Measurements from ENCODE around the gene APLP2. TPM values are rescaled to one million over a fixed set of nuclear protein-coding genes. Genes with fewer than 3 reads are reported as not detected.
"Not testable (repeated sequence)": the region's sequence is repeated elsewhere in the genome, so short reads cannot be mapped to it uniquely, and the experiment has no call there.

Gene APLP2
- total and polyA plus RNA-seq, 10 donors: 47.4 to 248 (median 181) TPM

DNA sequence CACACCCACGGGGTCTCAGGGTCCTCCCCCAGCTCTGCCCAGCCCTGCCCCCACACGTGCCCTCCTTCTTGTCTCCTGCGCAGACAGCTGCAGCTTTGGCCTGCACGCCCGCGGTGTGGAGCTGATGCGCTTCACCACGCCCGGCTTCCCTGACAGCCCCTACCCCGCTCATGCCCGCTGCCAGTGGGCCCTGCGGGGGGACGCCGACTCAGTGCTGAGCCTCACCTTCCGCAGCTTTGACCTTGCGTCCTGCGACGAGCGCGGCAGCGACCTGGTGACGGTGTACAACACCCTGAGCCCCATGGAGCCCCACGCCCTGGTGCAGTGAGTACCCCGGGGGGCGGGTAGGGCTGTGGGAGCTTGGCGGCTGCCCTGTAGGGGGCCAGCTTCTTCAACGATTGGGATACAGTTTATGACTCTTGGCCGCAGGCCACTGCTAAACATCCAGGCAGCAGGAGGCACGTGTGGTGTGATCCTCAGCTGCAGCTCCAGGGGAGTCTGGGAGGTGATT lies 120.7 kb downstream of the APLP2 start:
- DNase-seq: no peak
- TF ChIP-seq, protein P1, sequence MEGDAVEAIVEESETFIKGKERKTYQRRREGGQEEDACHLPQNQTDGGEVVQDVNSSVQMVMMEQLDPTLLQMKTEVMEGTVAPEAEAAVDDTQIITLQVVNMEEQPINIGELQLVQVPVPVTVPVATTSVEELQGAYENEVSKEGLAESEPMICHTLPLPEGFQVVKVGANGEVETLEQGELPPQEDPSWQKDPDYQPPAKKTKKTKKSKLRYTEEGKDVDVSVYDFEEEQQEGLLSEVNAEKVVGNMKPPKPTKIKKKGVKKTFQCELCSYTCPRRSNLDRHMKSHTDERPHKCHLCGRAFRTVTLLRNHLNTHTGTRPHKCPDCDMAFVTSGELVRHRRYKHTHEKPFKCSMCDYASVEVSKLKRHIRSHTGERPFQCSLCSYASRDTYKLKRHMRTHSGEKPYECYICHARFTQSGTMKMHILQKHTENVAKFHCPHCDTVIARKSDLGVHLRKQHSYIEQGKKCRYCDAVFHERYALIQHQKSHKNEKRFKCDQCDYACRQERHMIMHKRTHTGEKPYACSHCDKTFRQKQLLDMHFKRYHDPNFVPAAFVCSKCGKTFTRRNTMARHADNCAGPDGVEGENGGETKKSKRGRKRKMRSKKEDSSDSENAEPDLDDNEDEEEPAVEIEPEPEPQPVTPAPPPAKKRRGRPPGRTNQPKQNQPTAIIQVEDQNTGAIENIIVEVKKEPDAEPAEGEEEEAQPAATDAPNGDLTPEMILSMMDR (IDR thresholded peaks at IDR 0.05 in 8 of 11, conservative IDR thresholded peaks at IDR 0.05 in 3 of 11): no peak
- TF ChIP-seq POLR2A (IDR thresholded peaks at IDR 0.05): no peak
- 91 to 97% (median 92%) methylated on average over 29 of the region's 29 CpGs for WGBS, 5 donors

DNA sequence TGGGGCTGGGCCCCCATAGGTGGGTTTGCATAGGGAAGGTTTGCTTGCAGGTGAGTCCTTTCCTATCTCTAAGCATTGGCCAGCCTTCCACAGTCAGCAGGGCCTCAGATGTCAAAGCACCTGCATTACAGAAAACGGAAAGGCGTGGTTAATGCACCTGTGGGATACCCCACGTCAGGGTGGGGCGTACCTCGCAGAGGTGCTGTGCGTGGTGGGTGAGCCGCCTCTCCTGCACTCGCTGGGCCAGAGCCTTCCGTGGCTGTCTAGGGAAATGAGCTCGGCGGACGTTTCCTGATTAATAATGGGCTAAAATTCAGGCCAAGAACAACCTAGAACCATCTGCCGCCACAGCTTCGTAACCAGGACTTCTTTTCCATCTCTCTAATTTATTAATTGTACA lies 122.2 kb downstream of the APLP2 start:
- 83 to 87% (median 85%) methylated on average over 14 of the region's 14 CpGs for WGBS, 5 donors
- TF ChIP-seq, protein P1 (IDR thresholded peaks at IDR 0.05 in 8 of 11, conservative IDR thresholded peaks at IDR 0.05 in 3 of 11): no peak
- TF ChIP-seq POLR2A (IDR thresholded peaks at IDR 0.05) (no peak), POLR2AphosphoS5 (IDR thresholded peaks at IDR 0.05) (no peak)

More for the DNA sequence above, 120.7 kb downstream of the APLP2 start:
- Histone ChIP-seq H3K27me3 (replicated peaks in 1 of 7) (no peaks in the 10 kb centered on the region), H3K9me3 (no peaks in the 10 kb centered on the region), H3K36me3 (peaks cover 0 to 55% (median 0%) of the 10 kb centered on the region in 6 donors), H3K4me1 (no peaks in the 10 kb centered on the region), H3K4me3 (no peak overlapping the region), H3K27ac (no peak overlapping the region)
- intact Hi-C loops (cut with DNase I; ENCODE audit: low total_unique reads): no loop called here

DNA sequence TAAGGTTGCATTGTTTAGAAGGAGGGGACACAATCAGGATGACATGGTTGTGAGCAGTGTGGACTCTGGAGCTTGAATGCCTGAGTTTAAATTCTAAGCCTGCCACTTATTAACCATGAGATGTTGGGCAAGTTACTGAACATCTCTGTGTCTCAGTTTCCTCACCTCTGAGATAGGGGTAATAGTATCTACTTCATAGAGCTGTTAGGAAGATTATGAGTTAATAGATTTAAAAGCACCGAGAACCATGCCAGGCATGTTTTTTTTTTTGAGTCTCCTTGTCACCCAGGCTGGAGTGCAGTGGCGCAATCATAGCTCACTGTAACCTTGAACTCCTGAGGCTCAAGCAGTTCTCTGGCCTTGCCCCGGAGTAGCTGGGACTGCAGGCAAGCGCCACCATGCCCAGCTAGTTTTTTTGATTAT lies 123.2 kb downstream of the APLP2 start:
- no peak overlapping the region for H3K27ac ChIP-seq
- WGBS, 5 donors: 63 to 86% (median 81%) methylated on average over 4 of the region's 4 CpGs
- no peak for DNase-seq
- TF ChIP-seq, protein P1 (IDR thresholded peaks at IDR 0.05 in 8 of 11, conservative IDR thresholded peaks at IDR 0.05 in 3 of 11): no peak
- no peak for TF ChIP-seq POLR2AphosphoS5 (IDR thresholded peaks at IDR 0.05)
- no peak for TF ChIP-seq POLR2A (IDR thresholded peaks at IDR 0.05)
- H3K36me3 ChIP-seq: peaks cover 0 to 75% (median 0%) of the 10 kb centered on the region in 6 donors
- intact Hi-C loops (cut with DNase I; ENCODE audit: low total_unique reads): no loop called here
- H3K4me1 ChIP-seq: no peaks in the 10 kb centered on the region
- H3K4me3 ChIP-seq: no peak overlapping the region
- no peaks in the 10 kb centered on the region for H3K9me3 ChIP-seq
- H3K27me3 ChIP-seq (replicated peaks in 1 of 7): no peaks in the 10 kb centered on the region

More for the DNA sequence above, 122.2 kb downstream of the APLP2 start:
- no peak for DNase-seq
- Histone ChIP-seq H3K27ac (no peak overlapping the region), H3K9me3 (no peaks in the 10 kb centered on the region), H3K4me3 (no peak overlapping the region), H3K36me3 (peaks cover 0 to 67% (median 0%) of the 10 kb centered on the region in 6 donors), H3K27me3 (replicated peaks in 1 of 7) (no peaks in the 10 kb centered on the region), H3K4me1 (no peaks in the 10 kb centered on the region)
- intact Hi-C loops (cut with DNase I; ENCODE audit: low total_unique reads): no loop called here

DNA sequence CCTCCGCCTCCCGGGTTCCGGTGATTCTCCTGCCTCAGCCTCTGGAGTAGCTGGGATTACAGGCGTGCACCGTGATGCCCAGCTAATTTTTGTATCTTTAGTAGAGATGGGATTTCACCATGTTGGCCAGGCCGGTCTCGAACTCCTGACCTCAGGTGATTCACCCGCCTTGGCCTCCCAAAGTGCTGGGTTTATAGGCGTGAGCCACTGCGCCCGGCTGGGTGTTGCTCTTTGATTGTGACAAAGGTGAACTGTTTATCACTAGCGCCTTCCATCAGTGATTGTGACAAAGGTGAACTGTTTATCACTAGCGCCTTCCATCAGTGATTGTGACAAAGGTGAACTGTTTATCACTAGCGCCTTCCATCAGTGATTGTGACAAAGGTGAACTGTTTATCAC lies 123.9 kb downstream of the APLP2 start:
- H3K9me3 ChIP-seq; H3K27ac ChIP-seq; DNase-seq; H3K4me1 ChIP-seq; intact Hi-C loops (cut with DNase I; ENCODE audit: low total_unique reads); H3K4me3 ChIP-seq; H3K27me3 ChIP-seq (replicated peaks in 1 of 7): not testable (repeated sequence)
- 93 to 98% (median 97%) methylated on average over 8 to 14 of the region's 14 CpGs for WGBS, 5 donors
- H3K36me3 ChIP-seq: peaks cover 0 to 79% (median 0%) of the 10 kb centered on the region in 6 donors

Small RNA genes lying within 50 kb of the gene (small RNA-seq; reads per million reads assigned to genes)
- gene RF00015: 0 reads per million in 4 donors
- 0 reads per million in 4 donors for gene RPL34P21

Other genes with a start within 250 kb of the APLP2 start
- gene NFRKB, start 174.3 kb upstream of the APLP2 start, total RNA-seq: 10 to 100 TPM; 25.8 to 53.2 (median 28.6) TPM
- 1 to 10 TPM; 5.3 to 9.5 (median 7.4) TPM for gene NFRKB, start 174.3 kb upstream of the APLP2 start, polyA plus RNA-seq
- gene PRDM10, start 67.1 kb upstream of the APLP2 start, total RNA-seq: 10 to 100 TPM in 6 of 7 donors, 1 to 10 TPM in 1; 9.0 to 16.2 (median 12.4) TPM
- 1 to 10 TPM; 1.6 to 2.7 (median 2.5) TPM for gene PRDM10, start 67.1 kb upstream of the APLP2 start, polyA plus RNA-seq
- gene ST14, start 89.9 kb downstream of the APLP2 start, total RNA-seq: 10 to 100 TPM in 6 of 7 donors, 1 to 10 TPM in 1; 7.1 to 20.2 (median 12.5) TPM
- gene ST14, start 89.9 kb downstream of the APLP2 start, polyA plus RNA-seq: 10 to 100 TPM; 10.7 to 25.9 (median 12.5) TPM
- gene ZBTB44, start 245.0 kb downstream of the APLP2 start, total RNA-seq: 10 to 100 TPM; 48.9 to 79.6 (median 55.3) TPM
- 10 to 100 TPM; 12.4 to 16.1 (median 15.6) TPM for gene ZBTB44, start 245.0 kb downstream of the APLP2 start, polyA plus RNA-seq